Islet of Langerhans (tissue), 1 donor: ENCODE results near the gene CYSTM1.
"Not testable (repeated sequence)": the region's sequence is repeated elsewhere in the genome, so short reads cannot be mapped to it uniquely, and the experiment has no call there.

Experiments used
- FAIRE-seq: peaks from one replicate; lab custom pipeline; 2011; peaks lifted over from hg19 to GRCh38; lab: Jason Lieb, UNC

CYSTM1 gene

DNA sequence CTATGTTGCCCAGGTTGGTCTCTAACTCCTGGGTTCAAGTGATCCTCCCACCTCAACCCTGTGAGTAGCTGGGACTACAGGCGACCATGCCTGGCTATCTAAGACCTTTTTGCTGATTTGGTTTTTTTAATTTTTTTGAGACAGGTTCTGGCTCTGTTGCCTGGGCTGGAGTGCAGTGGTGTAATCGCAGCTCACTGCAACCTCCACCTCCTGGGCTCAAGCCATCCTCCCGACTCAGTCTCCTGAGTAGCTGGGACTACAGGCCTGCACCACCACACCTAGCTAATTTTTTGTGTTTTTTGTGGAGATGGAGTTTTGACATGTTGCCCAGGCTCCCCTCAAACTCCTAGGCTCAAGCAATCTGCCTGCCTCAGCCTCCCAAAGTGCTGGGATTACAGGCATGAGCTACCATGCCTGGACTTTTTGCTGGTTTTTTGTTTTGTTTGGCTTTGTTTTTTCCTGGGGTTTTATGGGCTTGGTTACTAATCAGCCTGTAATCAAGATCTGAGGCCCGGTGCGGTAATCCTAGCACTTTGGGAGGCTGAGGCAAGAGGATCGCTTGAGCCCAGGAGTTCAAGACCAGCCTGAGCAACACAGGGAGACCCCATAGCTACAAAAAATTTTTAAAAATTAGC lies 3.6 kb downstream of the CYSTM1 start:
- FAIRE-seq: no peak

DNA sequence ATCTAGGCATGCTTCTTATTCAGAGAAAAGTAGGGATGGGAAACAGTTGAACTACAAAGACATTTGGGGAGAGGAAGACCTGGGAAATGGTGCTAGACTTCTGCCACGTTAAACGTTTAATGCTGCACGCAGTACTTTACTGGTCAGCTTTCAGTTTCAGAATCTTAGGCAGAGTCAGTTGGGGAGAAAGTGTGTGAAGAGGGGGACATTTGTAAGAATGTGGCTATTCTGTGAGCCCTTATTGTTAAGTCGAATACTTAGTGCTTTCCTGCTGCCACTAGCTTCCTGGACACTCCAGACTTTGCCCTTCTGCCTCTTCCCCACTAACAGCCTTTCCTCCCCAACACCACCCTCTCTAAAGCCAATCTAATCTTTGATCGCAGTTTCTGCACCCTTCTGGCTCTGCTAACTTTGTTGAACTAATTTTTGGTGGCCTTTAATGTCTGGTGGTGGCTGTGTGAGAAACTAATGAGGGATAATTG lies 6.1 kb downstream of the CYSTM1 start:
- FAIRE-seq: no peak

DNA sequence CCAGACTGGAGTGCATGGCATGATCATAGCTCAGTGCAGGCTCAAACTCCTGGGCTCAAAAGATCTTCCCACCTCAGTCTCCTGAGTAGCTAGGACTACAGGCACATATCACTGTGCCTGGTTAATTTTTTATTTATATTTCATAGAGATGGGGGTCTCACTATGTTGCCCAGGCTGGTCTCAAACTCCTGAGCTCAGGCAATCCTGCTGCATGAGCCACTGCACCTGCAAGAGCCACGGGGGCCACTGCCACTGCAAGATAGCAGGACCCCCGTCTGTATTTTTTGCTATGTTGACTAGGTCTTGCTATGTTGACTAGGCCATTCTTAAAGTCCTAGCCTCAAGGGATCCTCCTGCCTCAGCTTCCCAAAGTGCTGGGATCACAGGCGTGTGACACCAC lies 6.5 kb downstream of the CYSTM1 start:
- no peak for FAIRE-seq

DNA sequence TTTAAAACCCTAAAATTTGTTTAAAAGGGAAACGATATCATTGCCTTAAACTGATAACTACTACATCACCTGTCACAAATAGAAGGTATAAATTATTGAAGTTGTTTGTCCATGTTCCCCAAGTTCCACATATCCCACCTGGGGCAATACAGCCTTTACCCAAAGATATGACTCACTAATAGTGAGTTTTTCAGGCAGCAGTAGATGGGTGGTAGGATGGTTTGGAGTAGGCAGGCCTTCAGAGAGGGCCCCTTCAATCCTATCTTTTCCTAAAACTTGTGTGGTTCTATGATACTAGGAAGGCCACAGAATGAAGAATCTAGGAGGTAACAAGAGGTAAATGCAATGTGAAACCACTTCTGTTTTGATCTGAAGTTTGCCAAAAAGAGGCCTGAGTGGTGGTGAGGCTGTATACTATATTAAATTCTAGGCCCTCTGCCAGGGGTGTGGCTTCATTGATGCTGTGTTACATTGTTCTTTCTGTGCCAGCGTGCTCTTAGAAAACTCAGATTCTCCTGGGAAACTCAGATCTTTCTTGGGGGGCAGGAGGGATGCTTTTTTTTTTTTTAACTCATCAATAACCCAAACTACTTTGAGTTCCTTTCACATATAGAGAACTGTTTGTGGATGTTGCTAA lies 7.2 kb downstream of the CYSTM1 start:
- FAIRE-seq: no peak

DNA sequence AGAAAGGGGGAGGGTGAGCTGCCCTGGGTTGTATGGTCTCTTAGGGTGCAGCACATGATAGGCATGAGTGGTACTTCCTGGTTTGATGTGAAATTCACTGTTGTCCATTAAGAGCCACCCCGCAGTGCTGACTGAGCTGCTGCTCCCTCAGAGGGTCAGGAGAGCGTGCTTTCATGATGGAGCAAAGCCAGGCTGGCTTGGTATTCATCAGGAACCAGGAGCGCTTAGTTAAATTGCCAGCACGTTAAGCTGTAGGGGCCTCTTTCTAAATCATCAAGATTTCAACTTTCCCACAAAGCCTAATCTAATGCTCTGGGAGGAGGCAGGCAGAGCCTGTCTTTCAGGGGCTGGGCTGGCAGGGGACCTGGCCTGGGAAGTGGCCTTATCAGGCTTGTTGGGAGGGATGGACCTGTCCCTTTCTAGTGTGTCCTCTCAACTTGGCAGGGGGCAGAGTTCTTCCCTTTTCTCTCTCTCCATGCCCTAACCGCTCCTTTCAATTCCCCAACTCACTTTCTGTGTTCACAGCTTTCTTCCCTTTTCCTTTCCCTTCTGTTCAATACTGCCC lies 7.9 kb downstream of the CYSTM1 start:
- FAIRE-seq: no peak

DNA sequence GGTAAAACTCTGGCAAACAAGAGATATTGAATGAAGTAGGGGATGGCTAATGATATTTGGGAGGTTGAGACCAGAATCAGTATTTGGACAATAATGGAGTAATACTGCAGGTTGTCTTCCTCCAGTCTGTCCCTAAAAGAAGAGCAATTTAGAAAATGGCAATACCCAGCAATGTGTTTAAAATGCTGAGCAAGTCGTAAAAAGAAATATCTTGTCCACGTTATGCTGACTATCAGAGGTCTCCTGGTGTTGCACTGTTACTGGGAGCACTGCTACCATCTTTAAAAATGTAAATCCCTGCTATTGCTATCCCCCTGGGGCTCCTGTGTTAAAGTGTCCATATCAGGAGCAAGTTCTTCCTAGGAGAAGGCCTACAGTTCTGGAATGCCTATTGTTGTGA lies 10.4 kb downstream of the CYSTM1 start:
- FAIRE-seq: no peak

DNA sequence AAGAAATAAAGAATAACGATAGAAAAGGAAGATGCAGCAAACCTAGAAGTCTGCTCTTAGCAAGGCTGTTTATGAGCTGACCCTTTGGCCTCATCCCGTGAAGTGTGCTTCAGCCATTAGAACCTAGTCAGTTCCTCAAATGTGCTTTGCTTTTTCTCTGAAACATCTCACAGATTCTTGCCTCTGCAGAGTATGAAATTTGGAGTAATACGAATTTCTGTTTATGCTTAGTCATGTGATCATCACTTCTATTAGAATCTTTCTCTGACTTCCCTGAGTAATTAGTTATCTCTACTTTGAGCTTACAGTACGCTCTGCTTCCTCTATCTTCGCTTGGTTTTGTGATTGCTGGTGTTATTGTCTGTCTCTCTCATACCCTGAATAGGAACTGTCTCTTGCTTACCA lies 11.3 kb downstream of the CYSTM1 start:
- FAIRE-seq: no peak

DNA sequence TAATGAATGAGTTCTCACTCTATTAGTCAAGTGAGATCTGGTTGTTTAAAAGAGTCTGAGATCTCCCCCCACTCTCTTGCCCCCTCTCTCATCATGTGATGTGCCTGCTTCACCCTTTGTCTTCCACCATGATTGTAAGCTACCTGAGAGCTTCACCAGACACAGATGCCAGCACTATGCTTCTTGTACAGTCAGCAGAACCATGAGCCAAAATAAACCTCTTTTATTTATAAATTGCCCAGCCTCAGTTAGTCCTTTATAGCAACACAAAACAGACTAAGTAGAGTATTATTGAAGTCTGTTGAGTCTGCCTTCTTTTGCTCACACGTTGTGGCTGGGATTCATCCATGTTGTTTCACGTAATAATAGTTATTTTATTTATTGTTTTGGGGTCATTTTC lies 14.3 kb downstream of the CYSTM1 start:
- no peak for FAIRE-seq

DNA sequence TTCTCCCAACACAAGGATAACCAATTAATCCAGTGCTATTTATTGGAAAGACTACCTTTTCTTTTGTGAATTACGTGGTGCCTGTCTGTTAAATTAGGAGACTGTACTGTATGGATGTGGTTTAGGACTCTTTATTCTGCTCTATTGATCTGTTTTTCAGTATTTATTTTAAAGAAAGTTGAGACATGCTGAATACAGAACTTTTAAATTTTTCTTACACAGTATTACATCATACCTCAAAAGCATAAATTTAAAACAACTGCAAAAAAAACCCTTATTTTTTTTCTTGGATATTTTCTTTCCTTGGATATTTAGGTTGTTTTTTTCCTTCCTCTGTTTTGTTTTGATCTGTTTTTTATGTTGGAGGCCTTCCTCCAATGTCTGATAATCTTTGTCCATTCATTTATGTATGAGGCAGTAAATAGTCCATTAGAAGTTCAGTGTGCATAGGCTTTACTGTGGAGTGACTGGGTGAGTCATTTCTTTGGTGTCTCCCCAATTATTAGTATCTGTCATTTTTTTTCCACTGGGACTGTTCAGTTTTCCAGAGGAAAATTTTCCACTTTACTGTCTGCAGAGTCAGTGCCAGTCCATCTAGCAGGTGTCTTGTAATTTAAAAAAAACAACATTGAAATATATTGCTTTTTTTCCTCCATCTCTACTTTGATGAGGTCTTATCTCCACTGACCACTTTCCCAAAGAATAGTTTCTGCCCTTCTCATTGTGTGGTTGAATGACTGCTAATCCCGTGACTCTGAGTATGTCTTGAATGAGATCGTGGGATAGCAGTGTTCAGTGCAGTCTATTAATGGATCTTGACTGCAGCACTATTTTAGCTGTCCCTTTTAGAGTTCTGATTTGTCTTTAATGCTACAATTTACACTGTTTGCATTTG lies 15.2 kb downstream of the CYSTM1 start:
- peak; percentile 74 for FAIRE-seq

DNA sequence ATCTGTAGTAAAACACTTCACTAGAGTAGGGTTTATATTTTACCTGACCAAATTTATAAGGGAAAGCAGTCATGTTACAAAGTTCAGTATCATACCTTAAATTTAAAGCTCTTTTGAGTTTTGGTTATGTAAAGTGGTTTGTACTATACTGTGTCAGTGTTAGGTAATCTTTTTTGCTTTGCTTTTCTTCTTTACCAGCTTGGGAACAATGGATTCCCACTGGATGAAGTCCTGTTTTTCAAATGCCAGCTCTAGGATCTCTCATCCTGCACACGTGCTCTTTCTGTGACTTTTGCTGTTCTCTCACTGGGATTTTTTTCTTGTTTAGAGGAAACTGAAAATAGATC lies 15.9 kb downstream of the CYSTM1 start:
- FAIRE-seq: no peak

DNA sequence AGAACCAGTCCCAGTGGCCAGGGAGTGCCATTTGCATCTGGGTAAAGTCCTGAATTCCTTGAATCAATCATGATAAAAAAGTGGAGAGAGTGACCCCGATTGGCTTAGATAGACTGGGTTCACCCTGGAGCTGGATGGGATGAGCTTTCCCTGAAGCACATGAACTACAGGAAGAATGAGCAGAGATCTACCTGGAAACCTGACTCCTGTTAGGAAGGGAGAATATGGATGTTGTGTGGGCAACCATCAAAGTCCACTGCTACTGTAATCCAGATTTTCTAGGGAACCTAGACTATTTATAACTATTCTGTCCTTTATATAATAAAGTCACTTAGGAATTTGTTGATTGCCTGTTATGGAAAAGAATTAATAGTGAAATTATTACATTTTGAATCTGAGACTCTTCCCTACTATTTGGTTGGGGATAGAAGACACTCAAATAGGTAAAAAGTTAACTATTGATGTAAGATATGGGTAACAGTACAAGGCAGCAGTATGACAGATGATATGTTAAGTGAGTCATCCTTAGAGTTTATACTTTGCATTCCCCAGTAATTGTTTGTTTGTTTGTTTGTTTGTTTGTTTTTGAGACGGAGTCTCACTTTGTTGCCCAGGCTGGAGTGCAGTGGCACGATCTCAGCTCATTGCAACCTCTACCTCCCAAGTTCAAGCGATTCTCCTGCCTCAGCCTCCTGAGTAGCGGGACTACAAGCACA lies 17.9 kb downstream of the CYSTM1 start:
- no peak for FAIRE-seq

DNA sequence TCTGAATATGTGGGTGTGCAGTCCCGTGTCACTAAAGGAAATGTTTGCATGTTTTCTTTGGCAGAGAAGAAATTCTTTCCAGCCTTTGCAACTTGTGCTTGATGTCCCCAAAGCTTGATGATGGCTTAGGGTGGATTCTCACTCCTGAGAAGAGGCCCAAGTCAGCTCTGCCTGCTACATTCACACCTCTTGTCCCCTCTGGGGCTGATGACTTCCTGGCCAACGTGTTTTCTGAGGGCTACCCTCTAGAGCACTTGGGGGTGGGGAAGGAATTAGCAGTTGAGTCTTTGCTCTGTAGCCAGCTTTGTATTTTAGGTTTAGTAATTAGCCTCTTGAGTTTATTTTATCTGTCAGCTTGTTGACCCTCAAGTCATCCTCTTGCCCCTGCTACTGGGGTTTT lies 19.7 kb downstream of the CYSTM1 start:
- FAIRE-seq: no peak

DNA sequence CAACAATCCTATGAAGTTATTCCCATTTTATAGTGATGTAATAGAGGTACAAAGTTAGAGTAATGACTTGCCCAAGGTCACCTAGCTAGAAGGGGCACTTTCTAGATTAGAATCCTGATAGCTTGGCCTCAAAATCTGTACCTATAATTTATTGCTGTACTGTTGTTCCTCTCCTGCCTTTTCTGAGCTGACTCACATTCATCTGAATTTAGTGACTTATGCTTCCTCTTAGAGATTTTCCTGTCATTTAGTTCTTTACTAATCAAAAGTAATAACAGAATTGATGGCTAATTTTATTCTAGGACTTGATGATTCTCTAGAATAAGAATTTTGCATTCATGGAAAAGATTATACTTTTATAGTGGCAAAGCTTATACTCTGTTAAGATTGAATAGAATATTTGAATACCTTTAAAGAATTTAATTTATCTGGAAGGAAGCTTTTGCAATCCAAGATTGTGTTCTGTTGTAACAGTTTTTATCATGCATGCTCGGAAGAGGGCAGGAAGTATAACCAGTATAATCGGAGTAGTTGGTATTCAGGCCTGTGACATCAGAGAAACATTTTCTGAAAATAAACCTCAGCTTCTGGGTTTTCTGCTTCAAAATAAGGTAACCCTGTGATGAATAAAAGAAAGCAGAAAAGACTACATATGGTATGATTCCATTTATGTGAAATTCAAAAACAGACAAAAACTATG lies 21.3 kb downstream of the CYSTM1 start:
- FAIRE-seq: no peak

DNA sequence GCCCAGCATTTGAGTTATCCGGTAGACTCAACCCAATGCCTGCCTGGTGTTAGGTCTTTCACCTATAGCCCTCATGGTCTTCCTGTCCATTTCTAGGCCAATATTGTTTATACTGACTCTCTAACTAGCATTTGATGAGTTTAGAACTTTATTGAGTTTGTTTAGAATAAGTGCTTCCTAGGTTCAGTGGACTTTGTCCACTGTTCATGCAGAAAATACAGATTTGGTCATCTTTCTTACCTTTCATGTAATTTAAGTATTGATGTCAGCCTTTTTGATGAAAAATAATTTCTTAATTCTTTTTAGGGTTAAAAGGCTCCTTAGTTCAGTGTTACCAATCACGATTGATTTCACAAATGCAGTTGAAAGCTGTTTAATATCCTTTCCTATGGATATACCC lies 22.0 kb downstream of the CYSTM1 start:
- no peak for FAIRE-seq

DNA sequence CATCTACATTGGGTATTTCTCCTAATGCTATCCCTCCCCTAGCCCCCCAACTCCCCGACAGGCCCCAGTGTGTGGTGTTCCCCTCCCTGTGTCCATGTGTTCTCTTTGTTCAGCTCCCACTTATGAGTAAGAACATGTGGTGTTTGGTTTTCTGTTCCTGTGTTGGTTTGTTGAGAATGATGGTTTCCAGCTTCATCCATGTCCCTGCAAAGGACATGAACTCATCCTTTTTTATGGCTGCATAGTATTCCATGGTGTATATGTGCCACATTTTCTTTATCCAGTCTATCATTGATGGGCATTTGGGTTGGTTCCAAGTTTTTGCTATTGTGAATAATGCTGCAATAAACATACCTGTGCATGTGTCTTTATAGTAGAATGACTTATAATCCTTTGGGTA lies 23.9 kb downstream of the CYSTM1 start:
- not testable (repeated sequence) for FAIRE-seq

DNA sequence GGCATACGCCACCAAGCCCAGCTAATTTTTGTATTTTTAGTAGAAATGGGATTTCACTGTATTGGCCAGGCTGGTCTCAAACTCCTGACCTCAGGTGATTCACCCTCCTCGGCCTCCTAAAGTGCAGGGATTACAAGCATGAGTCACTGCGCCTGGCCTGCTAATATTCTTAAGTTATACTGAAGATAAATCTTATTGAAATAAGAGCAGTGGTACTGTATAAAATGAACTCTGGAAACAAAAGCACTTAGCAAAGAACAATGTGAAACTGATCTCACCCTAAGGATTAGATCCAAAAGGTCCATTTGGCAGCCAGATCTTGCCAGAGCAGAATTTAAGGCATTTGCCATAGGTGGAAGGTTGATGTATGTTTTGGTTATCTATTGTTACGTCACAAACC lies 27.1 kb downstream of the CYSTM1 start:
- no peak for FAIRE-seq

DNA sequence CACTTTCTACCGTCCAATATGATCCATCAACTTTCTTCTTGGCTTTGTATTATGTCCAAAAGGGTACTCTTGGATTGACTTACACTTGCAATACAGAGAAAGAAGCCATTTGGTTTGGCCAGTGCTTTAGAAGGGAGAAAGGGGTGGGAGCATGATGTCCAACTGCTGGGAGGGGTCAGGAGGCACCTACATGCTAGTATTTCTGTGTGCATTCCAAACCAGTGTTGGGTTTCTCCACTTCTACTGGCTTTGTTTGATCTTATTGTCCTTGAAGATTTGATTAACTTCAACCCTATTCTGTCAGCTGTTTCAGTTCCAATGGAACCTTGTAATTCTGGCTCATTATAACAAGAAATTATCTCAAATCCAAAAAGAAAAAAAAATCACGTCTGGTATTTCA lies 27.6 kb downstream of the CYSTM1 start:
- no peak for FAIRE-seq

DNA sequence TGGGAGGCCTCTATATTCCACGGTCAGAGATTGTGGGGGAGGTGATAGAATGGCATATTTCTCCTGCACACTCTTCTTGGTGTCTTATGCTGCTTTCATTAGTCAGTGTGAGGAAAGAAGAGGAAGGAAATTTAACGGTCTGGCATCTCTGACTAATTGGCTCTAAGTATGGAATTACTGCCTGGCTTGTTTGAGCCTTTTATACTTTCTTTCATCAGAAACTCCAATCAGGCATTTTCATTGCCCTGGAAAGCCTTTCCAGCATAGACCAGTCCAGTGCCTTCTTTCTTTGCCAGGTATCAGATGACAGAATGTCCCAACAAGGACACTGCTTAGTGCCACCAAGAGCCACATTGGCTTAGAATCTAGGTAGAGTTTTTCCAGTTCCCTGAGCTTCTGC lies 30.2 kb downstream of the CYSTM1 start:
- FAIRE-seq: no peak

DNA sequence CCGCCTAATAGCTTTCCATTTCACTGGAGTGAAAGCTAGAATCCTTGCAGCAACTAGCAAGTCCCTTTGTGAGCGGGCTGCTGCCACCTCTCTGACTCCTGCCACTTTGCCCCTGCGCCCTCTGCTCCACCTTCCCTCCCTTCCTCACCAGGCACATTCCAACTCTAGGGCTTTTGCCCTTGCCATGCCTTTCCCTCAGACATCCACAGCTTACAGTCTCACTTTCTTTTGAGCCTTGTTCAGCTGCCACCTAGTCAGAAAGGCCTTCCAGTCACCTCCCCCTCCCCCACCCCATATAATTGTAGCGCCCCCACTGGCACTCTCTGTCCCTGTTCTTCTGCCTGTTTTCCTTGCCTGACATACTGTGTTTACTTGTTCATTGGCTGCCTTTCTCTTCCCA lies 31.0 kb downstream of the CYSTM1 start:
- no peak for FAIRE-seq

DNA sequence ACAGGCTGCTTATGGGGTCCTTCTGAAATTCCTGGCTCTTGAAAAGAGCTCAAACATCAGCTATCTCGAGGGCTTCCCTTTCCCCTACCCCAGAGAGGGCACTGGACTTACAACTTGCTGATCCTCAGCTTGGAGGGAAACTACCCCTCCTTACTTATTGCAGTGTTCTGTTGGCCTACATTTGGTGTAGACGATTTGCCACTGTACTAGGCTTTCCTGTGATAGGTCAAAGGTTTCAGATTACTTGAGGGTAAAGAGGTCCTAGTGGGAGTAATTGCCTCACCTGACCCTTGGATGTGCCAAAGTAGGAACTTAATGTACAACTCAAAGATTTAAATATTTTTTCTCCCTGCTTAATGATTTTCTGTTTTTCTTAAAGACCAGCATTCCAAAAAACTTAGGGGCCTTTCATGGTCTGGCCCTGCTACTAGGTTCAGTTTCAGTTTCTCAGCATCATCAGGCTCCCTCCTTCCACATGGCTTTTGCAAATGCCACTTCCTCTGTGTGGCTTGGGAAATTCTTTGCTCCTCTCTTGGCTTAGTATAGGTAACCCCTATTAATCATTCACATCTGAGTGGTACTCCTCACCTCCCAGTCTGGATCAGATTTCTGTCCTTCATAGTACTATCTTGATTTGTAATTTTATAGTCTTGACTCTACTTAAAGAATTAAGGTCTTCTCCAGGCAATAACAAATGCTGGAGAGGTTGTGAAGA lies 32.4 kb downstream of the CYSTM1 start:
- no peak for FAIRE-seq

DNA sequence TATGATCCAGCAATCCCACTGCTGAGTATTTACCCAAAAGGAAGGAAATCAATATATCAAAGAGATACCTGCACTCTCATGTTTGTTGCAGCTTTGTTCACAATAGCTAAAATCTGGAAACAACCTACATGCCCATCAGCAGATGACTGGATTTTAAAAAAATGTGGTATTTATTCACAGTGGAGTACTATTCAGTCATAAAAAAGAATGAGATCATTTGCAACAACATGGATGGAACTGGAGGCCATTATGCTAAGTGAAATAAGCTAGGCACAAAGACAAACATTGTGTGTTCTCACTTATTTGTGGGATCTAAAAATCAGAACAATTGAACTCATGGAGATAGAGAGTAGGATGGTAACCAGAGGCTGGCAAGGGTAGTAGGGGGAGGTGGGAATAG lies 33.1 kb downstream of the CYSTM1 start:
- no peak for FAIRE-seq
